ENCODE results near the gene HMCN2.
"Not testable (repeated sequence)": the region's sequence is repeated elsewhere in the genome, so short reads cannot be mapped to it uniquely, and the experiment has no call there.

HMCN2 gene

GRCh38 chr9:130333712-130334062, 68.1 kb downstream of the HMCN2 start:
- DNase-seq = no peak

DNA sequence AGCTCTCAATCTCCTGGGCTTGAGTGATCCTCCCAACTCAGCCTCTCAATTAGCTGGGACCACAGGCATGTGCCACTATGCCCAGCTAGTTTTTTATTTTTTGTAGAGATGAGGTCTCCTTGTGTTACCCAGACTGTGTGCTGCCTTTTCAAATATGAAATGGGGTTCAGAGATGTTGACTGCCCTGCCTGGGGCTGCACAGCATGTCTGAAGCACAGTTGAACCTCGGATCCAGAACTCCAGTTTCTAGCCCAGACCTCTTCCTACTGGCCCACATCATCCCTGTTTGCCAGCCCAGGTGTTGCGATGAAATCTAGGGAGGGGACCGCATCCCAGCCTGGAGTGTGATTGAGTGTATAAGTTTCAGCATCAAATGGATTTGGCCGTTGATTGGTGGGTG, 69.4 kb downstream of the HMCN2 start:
- no peak for DNase-seq

- DNase-seq = no peak
Observed at GRCh38 chr9:130336027-130336610, 70.6 kb downstream of the HMCN2 start.

DNA sequence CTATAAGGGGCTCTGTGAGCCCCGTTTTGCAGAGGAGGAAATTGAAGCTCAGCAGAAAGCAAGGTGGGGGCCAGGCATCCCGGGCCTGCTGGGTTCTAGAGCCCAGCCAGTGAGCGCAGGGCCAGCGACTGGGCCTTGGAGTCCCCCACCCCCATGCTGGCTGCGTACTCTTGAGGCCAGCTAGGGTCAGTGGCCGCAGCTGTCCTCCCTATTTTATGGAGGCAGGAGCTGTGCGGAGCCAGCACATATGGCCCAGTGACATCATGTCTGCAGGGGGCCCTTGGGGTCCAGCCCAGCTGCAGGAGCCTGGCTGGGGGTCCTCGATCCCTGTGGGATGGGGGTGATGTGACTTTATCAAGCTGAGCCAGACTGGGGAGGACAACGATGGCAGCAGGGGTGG, 71.3 kb downstream of the HMCN2 start:
- DNase-seq = no peak

DNA sequence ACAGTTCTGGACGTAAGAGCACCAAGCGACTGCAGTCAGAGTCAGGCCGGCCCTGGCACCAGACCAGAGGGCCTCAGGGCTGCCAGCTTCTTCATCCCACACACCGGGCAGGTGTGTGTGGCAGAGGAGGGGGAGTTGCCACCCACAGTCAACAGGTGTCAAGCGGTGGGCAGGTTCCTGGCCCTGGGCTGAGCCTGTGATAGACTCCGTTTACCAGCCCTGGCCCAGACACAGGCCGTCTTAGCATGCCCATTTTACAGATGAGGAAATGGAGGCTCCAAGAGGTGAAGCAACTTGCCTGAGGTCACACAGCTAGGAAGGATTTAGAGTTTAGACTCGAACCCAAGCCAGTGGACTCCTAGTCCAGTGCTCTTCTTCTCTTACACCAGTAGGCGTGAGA, 71.8 kb downstream of the HMCN2 start:
- no peak for DNase-seq

DNA sequence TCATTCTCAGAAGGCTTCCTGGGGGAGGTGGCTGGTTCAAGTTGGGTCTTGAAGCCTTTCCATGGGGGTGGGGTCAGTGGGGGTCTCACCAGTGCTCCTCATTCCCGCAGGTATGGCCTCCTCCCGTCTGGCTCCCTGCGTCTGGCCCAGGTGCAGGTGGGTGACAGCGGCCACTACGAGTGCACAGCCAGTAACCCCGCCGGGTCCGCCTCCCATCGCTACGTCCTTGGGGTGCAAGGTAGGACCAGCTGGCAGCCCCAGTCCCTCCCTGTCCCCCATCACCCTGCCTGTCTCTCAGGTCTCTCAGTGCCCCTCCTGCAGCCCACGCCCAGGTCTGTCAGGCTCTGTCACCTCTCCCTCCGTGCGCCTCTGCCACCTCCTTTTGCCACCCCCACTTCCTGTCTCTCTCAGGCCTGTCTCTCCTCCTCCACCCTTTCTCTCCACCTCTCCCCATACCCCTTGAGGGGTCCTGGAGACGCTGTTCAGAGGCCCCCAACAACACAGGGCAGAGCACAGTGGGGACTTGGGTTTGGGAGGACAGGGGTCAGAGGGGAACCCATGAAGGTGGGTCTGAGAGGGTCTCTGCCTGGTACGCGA, 72.3 kb downstream of the HMCN2 start:
- DNase-seq = no peak

- not testable (repeated sequence) for DNase-seq
Observed at GRCh38 chr9:130338891-130339290, 73.3 kb downstream of the HMCN2 start.

DNA sequence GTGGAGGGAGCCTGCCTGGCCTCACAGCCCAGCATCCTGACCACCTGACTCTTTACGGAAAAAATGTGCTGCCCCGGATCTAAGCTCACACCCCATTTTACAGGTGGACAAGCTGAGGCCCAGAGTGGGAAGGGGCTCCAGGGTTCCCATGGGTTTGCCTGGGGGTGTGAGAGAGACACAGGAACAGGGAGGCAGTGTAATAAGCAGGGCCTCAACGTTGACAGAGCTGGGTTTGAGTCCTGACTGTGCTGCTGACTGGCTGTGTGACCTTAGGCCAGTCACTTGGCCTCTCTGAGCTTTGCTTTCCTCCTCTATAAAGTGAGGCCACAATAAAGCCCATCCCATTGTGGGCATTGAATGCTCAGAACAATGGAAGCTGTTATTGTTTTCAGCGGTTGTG, 73.7 kb downstream of the HMCN2 start:
- DNase-seq = no peak

GRCh38 chr9:130340011-130340410, 74.5 kb downstream of the HMCN2 start:
- no peak for DNase-seq

GRCh38 chr9:130340557-130340956, 75.0 kb downstream of the HMCN2 start:
- DNase-seq = not testable (repeated sequence)

DNA sequence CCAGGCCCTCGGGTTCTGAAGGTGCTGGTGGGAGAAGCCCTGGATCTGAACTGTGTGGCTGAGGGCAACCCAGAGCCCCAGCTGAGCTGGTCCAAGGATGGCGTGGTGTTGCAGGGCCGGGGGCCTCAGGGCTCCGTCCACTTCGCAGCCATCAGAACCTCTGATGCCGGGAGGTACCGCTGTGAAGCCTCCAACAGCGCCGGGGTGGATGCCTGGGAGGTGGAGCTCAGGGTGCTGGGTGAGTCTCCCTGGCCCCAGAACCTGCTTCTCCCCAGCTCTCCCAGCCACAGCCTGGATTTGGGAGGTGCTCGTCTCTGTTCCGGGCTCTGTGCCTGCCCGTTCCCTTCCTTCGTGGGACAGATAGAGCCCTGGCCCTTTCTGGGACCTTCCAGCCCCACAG, 75.6 kb downstream of the HMCN2 start:
- DNase-seq = no peak

- no peak for DNase-seq
Observed at GRCh38 chr9:130341839-130342713, 76.5 kb downstream of the HMCN2 start.

GRCh38 chr9:130342714-130343085, 77.1 kb downstream of the HMCN2 start:
- no peak for DNase-seq

GRCh38 chr9:130343445-130343918, 77.9 kb downstream of the HMCN2 start:
- DNase-seq = peak; percentile 32

GRCh38 chr9:130344366-130344765, 78.8 kb downstream of the HMCN2 start:
- DNase-seq = no peak

GRCh38 chr9:130345009-130345896, 79.7 kb downstream of the HMCN2 start:
- no peak for DNase-seq

DNA sequence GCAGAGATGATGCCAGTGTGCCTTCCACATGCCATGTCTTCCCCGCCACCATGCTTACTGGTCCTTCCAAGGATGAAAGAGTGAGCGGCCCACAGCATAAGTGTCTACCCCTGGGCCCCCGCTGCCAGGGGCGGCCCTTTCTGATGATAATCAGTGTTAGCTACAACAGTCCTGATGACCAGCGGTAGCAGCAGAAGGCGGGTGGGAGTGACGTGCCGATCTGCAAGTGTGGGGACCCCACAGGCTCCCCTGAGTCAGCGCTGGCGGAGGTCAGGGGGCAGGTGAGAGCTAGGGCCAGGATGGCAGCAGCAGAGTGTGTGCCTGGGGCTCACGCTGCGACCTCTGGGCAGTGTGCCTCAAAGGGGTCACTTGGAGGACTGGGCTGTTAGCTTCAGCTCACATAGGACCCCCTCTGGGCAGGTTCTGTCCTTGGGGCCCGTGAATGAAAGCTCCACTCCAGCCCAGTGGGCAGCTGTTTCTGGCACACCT, 80.4 kb downstream of the HMCN2 start:
- DNase-seq = no peak

DNA sequence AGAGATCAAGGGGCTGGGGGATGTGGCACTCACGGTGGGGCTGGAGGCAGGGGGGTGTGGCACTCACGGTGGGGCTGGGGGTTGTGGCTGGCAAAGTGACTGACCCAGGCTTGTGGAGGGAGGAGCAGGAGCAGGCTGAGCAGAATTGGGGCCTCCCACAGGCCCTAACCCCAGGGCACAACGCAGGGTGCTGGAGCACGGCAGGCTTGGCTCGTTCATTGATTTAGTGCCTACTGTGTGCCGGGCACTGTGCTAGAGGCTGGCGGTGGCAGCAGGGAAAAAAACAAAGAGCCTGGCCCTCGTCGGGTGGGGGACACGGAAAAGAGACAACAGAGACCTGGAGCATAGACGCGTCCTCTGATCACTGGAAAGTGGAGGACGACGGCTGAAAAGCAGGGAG, 80.9 kb downstream of the HMCN2 start:
- DNase-seq = no peak

- no peak for DNase-seq
Observed at GRCh38 chr9:130347036-130347435, 81.5 kb downstream of the HMCN2 start.

DNA sequence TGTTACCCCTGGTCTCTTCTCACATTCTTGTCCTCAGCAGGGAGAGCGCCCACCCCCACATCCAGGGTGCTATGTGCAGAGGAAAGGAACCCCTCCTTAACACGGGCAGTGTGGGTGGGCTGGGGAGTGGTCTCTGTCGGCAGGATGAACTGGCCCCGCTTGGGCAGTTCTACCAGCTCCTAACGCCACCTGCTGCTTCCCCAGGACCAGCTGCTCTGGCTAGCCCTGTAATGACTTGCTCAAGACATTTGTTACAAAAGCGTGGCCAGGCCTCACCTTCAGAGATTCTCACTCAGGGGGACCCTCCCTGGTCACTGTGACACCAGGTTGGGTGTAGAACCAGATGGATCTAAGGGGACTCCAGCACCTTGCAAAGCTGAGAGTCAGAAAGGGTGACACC, 82.4 kb downstream of the HMCN2 start:
- DNase-seq = no peak

DNA sequence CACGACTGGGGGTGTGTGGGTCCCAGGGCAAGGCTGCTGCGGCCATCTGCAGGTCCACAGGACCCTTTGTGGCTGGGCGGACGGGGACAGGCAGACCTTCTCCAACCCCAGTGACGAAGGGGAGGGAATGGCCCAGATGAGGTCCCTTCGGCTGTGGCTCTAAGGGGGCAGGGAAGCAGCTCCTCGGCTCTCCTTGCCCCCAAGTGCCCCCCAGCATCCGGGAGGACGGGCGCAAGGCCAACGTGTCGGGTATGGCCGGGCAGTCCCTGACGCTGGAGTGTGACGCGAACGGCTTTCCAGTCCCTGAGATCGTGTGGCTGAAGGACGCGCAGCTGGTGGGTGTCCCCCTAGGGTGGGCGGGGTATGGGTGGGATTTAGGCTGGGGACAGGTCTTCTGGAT, 82.8 kb downstream of the HMCN2 start:
- no peak for DNase-seq

DNA sequence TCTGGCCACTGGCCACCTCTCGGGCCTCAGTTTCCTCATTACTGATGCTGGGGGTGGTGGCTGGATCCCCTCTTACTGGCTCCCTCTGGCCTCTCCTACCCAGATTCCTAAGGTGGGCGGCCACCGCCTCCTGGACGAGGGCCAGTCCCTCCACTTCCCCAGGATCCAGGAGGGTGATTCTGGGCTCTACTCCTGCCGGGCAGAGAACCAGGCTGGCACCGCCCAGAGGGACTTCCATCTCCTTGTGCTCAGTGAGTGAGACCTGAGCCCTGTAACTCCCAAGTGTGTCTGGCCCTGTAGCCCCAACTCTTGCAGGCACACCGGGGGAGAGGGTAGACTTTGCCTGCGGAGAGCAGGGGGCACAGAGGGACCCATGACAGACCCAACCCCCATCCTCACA, 83.3 kb downstream of the HMCN2 start:
- no peak for DNase-seq

DNA sequence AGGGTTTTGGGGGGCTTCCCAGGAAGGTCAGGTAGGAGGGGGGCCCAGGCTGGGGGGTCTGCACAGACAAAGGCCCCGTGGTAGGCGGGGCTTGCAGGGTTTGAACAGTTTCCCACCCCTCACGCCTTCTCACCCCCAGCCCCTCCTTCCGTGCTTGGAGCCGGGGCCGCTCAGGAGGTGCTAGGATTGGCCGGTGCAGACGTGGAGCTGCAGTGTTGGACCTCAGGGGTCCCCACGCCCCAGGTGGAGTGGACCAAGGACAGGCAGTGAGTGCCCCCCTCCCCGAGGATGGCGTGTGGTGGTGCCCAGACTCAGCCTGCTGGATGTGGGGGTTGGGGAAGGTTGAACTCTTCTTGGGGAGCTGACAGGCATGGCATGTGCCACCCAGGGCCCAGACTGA, 83.8 kb downstream of the HMCN2 start:
- DNase-seq = no peak
